SU-DHL-6 (cell line): ENCODE data around the gene LRRC4.

Source experiments
- CTCF ChIP-seq: fragments of 200-600 bp; sonication (generic); IDR thresholded peaks from one replicate; pipeline ENCODE4 v1.5.1; 2017; ENCODE audit warnings: antibody characterized with exemption, mild to moderate bottlenecking, low read length, moderate library complexity; ENCODE audit not compliant: insufficient read depth, poor library complexity, severe bottlenecking
- EZH2phosphoT487 ChIP-seq: fragments of 200-600 bp; sonication (generic), shearing (Covaris generic); conservative IDR thresholded peaks from 2 replicates; pipeline ENCODE4 v1.6.1; 2018; ENCODE audit warnings: mild to moderate bottlenecking, antibody characterized with exemption, low read length, moderate library complexity, mixed read lengths

GRCh38 chr7:128033246-128033645 is 2.0 kb upstream of the LRRC4 start:
- no peak for TF ChIP-seq CTCF
- no peak for TF ChIP-seq EZH2phosphoT487
